NB4 (cell line): ENCODE measurements around the gene CLIC1.

Source experiments
- MYC ChIP-seq: IDR thresholded peaks from 2 replicates; pipeline ENCODE4 v1.6.1; 2011; ENCODE audit warnings: low read depth, low read length
- POLR2A ChIP-seq: IDR thresholded peaks from 2 replicates; pipeline ENCODE4 v1.6.1; 2011; ENCODE audit warnings: mild to moderate bottlenecking; ENCODE audit not compliant: insufficient read length; ENCODE audit errors: extremely low read depth
- TF ChIP-seq, protein P1 (sequence below): IDR thresholded peaks from one replicate; pipeline ENCODE4 v1.5.1; 2012; ENCODE audit warnings: low read depth, low read length

DNA sequence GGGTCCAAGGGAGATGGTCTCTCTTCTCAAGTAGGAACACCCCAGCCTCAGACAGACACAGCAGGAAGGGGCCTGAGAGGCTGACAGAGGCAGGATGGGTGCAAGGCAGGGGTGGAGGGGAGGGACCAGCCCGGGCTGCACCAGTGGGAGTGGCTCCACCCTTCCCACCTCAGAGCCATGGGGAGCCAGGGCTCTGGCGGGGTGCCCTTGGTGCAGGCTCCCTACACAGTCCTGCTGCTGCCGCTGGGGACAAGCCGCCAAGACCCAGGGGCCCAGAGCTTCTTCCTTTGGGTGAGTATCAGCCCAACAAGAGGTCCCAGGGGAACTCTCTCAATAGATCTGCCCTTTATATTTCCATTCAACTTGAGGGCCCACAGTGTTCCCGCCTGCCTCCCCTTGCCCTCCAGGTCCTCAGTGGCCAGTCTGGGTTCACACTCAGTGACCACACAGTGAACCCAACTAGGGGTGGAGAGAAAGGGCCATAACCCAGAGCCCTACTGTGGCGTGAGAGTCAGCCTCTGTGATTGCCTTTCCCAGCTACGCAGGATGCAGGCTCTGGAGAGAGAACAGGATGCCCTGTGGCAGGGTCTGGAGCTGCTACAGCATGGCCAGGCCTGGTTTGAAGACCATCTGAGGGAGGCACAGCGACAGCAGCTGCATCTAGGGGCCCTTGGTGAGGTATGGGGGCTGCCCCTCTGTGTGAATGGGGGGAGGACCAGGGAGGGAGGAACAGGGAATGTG, 26.7 kb upstream of the CLIC1 start:
- TF ChIP-seq, protein P1, sequence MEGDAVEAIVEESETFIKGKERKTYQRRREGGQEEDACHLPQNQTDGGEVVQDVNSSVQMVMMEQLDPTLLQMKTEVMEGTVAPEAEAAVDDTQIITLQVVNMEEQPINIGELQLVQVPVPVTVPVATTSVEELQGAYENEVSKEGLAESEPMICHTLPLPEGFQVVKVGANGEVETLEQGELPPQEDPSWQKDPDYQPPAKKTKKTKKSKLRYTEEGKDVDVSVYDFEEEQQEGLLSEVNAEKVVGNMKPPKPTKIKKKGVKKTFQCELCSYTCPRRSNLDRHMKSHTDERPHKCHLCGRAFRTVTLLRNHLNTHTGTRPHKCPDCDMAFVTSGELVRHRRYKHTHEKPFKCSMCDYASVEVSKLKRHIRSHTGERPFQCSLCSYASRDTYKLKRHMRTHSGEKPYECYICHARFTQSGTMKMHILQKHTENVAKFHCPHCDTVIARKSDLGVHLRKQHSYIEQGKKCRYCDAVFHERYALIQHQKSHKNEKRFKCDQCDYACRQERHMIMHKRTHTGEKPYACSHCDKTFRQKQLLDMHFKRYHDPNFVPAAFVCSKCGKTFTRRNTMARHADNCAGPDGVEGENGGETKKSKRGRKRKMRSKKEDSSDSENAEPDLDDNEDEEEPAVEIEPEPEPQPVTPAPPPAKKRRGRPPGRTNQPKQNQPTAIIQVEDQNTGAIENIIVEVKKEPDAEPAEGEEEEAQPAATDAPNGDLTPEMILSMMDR, result no peak
- TF ChIP-seq POLR2A (no peak), MYC (no peak)
